CD4-positive, CD25-positive, alpha-beta regulatory T cell (primary cell): ENCODE measurements around the gene DOCK11. TPM values are rescaled to one million over a fixed set of nuclear protein-coding genes. Genes with fewer than 3 reads are reported as not detected.

Source experiments
- ATAC-seq, 2 donors: fragments of 150-1000 bp; cut with Tn5 transposase; one replicate each; pipeline ENCODE4 v1.10.0; 2021; ENCODE audit warnings: low read depth in 2 of 2, moderate number of reproducible peaks in 2 of 2, moderate library complexity in 1 of 2
- DNase-seq, 3 donors: peaks; one replicate each; pipeline versions ENCODE4 v3.0.0 to v3.0.0-alpha.2; 2012 to 2022; ENCODE audit warnings: mixed read lengths in 1 of 3
- H3K27ac ChIP-seq: one replicate; pipeline ENCODE4 v1.7.0; 2013; ENCODE audit warnings: mild to moderate bottlenecking, low read length; ENCODE audit not compliant: insufficient read depth, poor library complexity, severe bottlenecking
- H3K27me3 ChIP-seq: one replicate; pipeline ENCODE4 v1.7.0; 2013; ENCODE audit warnings: low read length; ENCODE audit not compliant: control insufficient read depth, insufficient read depth
- H3K36me3 ChIP-seq: one replicate; pipeline ENCODE4 v1.7.0; 2013; ENCODE audit warnings: mild to moderate bottlenecking, low read length, moderate library complexity; ENCODE audit not compliant: control insufficient read depth, insufficient read depth
- H3K4me1 ChIP-seq: 2 replicates; pipeline ENCODE4 v1.7.0; 2013; ENCODE audit warnings: mild to moderate bottlenecking, low read length; ENCODE audit not compliant: insufficient read depth, control insufficient read depth, poor library complexity, severe bottlenecking
- H3K4me3 ChIP-seq: one replicate; pipeline ENCODE4 v1.7.0; 2013; ENCODE audit warnings: low read depth, mild to moderate bottlenecking, low read length, moderate library complexity
- H3K9me3 ChIP-seq, 2 experiments: 1 replicate in 1 of 2; 2 replicates in 1 of 2; pipeline ENCODE4 v1.7.0; 2013; ENCODE audit warnings: low read length in 2 of 2, mild to moderate bottlenecking in 1 of 2, moderate library complexity in 1 of 2; ENCODE audit not compliant: control insufficient read depth in 2 of 2
- H3K27ac Mint-ChIP-seq, 3 donors: one replicate each; pipeline ENCODE4 v1.8.0; 2020 to 2022; ENCODE audit warnings: mild to moderate bottlenecking in 3 of 3, mixed read lengths in 3 of 3, moderate library complexity in 2 of 3
- H3K27me3 Mint-ChIP-seq: one replicate; pipeline ENCODE4 v1.8.0; 2022; ENCODE audit warnings: mild to moderate bottlenecking, mixed read lengths
- H3K36me3 Mint-ChIP-seq: one replicate; pipeline ENCODE4 v1.8.0; 2020; ENCODE audit warnings: mixed read lengths
- H3K4me1 Mint-ChIP-seq, 4 donors: one replicate each; pipeline ENCODE4 v1.8.0; 2020 to 2022; ENCODE audit warnings: mixed read lengths in 4 of 4, mild to moderate bottlenecking in 1 of 4
- H3K4me3 Mint-ChIP-seq, 4 donors: one replicate each; pipeline ENCODE4 v1.8.0; 2020 to 2022; ENCODE audit warnings: mild to moderate bottlenecking in 4 of 4, mixed read lengths in 4 of 4, moderate library complexity in 3 of 4
- H3K9me3 Mint-ChIP-seq, 7 donors: one replicate each; pipeline ENCODE4 v1.8.0; 2020 to 2022; ENCODE audit warnings: mixed read lengths in 7 of 7, mild to moderate bottlenecking in 3 of 7, moderate library complexity in 2 of 7
- polyA plus RNA-seq, 4 donors: library from polyadenylated mRNA; unstranded; fragments of 300-500 nt; fragmentation: Illumina TruSeq; gene quantifications; one replicate each; pipeline ENCODE4 v1.2.3, GENCODE V29; 2021
- total RNA-seq: library from RNA; stranded (reverse); gene quantifications from one replicate; pipeline ENCODE4 v1.2.3, GENCODE V29; 2022

The DOCK11 gene
- total and polyA plus RNA-seq, 5 donors from 2014 or later, result 26.5 to 126 (median 35.2) TPM

- no peak overlapping the region for H3K4me3 Mint-ChIP-seq
- peaks cover 0 to 12% (median 2%) of the 10 kb centered on the region in 7 donors for H3K9me3 Mint-ChIP-seq
- H3K4me1 Mint-ChIP-seq, result no peaks in the 10 kb centered on the region
- DNase-seq (no peak), ATAC-seq (no peak)
- no peak overlapping the region for H3K27ac Mint-ChIP-seq
- Histone ChIP-seq H3K27me3 (peaks cover 8% of the 10 kb centered on the region), H3K4me1 (no peaks in the 10 kb centered on the region), H3K4me3 (no peak overlapping the region), H3K36me3 (no peaks in the 10 kb centered on the region), H3K9me3 (peaks cover 0 to 2% of the 10 kb centered on the region in 2 experiments), H3K27ac (no peak overlapping the region)
- H3K36me3 Mint-ChIP-seq, result no peaks in the 10 kb centered on the region
- peaks cover 19% of the 10 kb centered on the region for H3K27me3 Mint-ChIP-seq
Measured at GRCh38 chrX:118734909-118735308, 239.3 kb downstream of the DOCK11 start.

Other genes with a start within 250 kb of the DOCK11 start
- gene WDR44, start 149.7 kb upstream of the DOCK11 start, total RNA-seq, result 23.5 TPM
- 1 to 10 TPM; 6.4 to 9.9 (median 7.2) TPM for gene WDR44, start 149.7 kb upstream of the DOCK11 start, polyA plus RNA-seq
- not detected for gene IL13RA1, start 231.8 kb downstream of the DOCK11 start, total RNA-seq
- under 1 TPM in 2 of 4 donors, not detected in 2; 0.03 to 0.40 TPM for gene IL13RA1, start 231.8 kb downstream of the DOCK11 start, polyA plus RNA-seq